HG02885 (cell line): ENCODE measurements around the gene SLC35E3.

Source experiments
- ATAC-seq: cut with Tn5 transposase; IDR thresholded peaks from one replicate; pipeline ENCODE4 v1.9.1; 2021; ENCODE audit warnings: mild to moderate bottlenecking; ENCODE audit not compliant: unreplicated experiment, poor library complexity

Gene SLC35E3

GRCh38 chr12:68768431-68768939, 22.5 kb downstream of the SLC35E3 start:
- no peak for ATAC-seq

- no peak for ATAC-seq
Measured at GRCh38 chr12:68769941-68770340, 24.0 kb downstream of the SLC35E3 start.

- ATAC-seq: no peak
Measured at GRCh38 chr12:68771223-68771925, 25.4 kb downstream of the SLC35E3 start.

- no peak for ATAC-seq
Measured at GRCh38 chr12:68772714-68773113, 26.7 kb downstream of the SLC35E3 start.

DNA sequence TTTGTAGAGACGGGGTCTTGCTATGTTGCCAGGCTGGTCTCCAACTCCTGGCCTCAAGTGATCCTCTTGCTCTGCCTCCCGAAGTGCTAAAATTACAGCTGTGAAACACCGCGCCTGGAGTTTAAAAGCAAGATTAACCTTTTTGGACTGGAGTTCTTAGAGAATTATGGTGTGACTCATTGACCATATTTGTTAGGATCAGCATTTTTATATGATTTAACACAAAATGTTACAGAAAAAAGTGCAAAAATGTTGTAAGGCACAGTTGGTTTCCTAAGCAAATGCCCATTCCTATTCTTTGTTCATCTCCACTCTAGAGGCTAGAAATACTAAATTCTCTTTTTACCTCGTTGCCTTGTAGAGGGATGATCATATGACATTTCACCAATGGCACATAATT, 27.6 kb downstream of the SLC35E3 start:
- ATAC-seq: no peak

- ATAC-seq: no peak
Measured at GRCh38 chr12:68775121-68775630, 29.2 kb downstream of the SLC35E3 start.

DNA sequence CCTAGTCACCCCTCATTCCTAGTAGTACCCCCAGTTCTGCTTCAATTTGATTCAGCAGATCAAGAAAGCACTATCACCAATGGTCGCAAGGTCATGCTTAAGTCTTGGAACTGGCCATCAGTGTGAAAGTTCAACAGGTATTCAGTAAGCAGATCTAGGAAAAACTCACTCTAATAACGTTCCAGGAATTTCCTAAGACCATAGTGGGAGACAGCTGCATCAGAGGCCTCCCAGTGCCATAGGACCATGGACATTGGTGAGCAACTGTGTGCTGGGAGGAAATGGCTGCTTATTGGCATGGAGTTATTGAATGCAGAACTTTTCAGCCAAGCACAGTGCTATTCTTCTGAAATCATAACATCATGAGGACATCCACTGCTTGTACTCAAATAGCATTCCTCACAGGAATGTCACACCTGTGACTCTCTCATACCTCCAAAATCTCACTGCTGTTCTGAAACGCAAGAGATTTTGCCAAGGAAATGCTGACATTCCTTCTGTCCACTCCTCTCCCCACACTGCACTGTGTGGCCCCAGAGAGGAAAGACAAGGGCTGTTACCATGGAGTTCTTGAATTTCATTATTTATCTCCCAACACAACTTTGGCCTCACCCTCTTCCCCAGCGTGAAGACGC, 31.1 kb downstream of the SLC35E3 start:
- ATAC-seq: no peak

DNA sequence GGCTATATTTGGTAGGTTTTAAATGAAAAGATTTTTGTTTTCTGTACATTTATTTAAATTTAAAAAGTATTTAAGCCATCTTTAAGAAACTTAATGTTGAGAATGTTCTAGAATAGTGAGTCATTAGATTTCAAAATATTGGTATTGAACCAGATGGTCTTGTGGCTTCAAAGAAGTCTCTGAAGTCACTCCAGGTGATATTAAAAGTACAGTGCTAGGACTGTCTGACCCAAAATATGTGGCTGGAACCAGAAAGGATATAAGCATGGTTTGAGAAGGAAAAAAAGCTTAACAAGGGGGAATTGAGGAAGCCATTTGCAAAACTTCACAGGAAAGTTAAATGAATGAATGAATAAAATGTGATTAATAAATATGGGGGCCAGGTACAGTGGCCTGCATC, 33.3 kb downstream of the SLC35E3 start:
- ATAC-seq: no peak

DNA sequence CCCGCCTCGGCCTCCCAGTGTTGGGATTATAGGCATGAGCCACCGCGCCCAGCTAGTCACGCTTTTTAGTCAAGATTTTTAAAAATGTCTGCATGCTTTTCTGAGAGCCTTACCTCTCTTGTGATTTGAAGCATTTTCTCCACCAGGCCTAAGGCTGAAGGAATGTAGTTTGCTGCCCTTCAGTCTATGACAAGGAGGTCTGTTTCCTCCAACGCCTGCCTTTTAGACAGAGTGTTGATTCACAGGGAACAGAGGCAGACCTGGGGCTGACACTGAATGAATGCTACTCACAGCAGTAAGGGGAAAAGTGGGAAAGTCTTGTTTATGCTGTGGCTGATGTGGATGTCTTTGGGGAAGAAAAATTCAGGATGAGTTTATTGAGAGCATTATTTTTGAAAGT, 34.8 kb downstream of the SLC35E3 start:
- no peak for ATAC-seq

DNA sequence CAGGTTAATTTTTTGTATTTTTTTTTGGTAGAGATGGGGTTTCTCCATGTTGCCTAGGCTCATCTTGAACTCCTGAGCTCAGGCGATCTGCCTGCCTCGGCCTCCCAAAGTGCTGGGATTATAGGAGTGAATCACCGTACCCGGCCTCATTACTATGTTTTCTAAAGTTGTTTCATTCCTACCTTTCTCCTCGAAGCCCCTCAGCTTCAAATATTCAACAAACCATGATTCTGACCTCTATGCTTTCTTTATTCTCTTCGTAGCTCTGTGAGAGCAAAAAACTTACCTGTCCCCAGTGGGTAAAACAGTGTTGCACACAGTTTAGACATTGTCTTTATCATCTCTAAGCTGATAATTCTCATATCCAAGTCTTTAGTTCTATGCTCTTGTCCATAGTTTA, 35.8 kb downstream of the SLC35E3 start:
- ATAC-seq: no peak

DNA sequence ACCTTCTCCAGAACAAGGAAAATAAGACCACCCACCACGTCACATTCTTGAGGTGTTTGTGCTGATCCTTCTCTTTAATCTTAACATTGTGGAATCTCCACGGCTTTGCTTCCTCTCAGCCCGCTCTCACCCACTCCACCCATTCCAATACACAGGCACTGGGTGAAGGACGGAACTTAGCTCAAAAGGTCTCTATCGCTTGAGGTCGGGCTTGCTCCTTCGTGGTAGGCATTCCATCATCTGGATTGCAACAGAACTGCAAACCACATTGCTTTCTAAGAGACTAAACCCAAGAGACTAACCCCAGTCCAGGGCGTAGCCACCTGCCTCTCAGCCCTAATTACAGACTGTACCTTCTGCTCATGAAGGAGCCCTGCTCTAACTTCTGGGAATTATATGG, 38.0 kb downstream of the SLC35E3 start:
- ATAC-seq: no peak

- ATAC-seq: no peak
Measured at GRCh38 chr12:68785358-68785757, 39.4 kb downstream of the SLC35E3 start.

DNA sequence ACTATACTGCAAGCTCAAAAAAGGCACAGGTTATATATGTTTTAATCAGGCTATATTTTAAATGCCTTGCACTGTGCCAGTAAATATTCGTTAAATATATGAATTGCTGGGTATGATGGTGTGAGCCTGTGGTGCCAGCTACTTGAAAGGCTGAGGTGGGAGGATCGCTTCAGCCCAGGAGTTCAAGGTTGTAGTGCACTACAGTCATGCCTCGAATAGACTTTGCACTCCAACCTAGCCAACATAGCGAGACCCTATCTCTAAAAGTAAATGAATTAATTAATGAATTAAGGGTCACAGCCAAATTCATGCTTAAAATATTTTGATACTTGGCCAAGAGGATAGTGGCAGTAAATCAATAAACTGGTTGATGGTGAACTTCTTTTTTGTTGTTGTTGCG, 39.8 kb downstream of the SLC35E3 start:
- no peak for ATAC-seq

- ATAC-seq: no peak
Measured at GRCh38 chr12:68786929-68787328, 41.0 kb downstream of the SLC35E3 start.

- no peak for ATAC-seq
Measured at GRCh38 chr12:68788554-68789143, 42.7 kb downstream of the SLC35E3 start.

DNA sequence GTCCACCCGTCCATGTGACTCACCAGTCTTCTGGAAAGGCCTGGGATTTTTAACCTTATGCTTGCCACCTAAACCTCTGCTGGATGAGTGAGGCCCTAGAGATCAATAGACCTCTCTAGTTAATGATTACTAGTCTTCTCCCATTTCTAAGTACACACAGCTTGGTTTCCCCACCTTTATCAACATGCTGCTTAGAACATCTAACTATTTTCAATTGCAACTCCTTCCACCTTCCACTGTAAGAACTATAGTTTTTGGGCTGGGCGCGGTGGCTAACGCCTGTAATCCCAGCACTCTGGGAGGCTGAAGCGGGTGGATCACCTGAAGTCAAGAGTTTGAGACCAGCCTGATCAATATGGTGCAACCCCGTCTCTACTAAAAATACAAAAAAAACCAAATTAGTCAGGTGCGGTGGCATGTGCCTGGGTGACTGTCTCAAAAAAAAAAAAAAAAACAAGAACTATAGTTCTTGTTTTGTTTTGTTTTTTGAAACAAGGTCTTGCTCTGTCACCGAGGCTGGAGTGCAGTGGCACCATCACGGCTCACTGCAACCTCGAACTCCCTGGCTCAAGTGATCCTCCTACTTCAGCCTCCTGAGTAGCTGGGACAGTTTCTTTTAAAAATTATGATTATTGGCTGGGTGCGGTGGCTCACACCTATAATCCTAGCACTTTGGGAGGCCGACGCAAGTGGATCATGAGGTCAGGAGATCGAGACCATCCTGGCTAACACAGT, 43.3 kb downstream of the SLC35E3 start:
- no peak for ATAC-seq

DNA sequence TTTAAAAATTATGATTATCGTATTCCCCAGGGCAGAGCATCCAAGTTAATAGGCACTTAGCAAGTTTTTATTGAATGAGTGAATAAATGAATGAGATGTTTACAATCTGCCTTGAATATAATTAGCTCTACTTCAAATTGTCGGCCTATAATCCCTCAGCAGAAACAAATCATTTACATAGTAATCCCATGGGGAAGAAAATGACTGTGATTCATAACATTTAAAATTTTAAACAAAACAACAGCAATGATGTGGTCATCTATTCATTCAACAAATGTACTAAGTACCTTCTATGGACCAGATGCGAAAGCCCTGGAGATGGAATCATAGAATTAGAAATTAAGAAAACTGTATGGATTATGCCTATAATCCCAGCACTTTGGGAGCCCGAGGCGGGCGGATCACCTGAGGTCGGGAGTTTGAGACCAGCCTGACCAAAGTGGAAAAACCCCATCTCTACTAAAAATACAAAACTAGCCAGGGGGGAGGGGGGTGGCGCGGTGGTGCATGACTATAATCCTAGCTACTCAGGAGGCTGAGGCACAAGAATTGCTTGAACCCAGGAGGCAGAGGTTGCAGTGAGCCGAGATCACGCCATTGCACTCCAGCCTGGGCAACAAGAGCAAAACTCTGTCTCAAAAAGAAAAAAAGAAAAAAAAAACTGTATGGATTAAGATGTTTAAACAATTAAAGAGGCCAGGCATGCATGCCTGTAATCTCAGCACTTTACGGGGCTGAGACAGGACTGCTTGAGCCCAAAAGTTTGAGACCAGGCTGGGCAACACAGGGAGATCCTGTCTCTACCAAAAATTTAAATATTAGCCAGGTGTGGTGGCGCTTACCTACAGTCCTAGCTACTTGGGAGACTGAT, 44.3 kb downstream of the SLC35E3 start:
- no peak for ATAC-seq

DNA sequence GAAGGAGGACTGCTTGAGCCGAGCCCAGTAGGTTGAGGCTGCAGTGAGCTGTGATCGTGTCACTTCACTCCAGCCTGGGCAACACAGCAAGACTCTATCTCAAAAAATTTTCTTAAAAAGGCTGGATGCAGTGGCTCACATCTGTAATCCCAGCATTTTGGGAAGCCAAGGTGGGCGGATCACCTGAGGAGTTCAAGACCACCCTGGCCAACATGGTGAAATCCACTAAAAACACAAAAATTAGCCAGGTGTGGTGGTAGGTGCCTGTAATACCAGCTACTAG, 44.9 kb downstream of the SLC35E3 start:
- ATAC-seq: no peak

DNA sequence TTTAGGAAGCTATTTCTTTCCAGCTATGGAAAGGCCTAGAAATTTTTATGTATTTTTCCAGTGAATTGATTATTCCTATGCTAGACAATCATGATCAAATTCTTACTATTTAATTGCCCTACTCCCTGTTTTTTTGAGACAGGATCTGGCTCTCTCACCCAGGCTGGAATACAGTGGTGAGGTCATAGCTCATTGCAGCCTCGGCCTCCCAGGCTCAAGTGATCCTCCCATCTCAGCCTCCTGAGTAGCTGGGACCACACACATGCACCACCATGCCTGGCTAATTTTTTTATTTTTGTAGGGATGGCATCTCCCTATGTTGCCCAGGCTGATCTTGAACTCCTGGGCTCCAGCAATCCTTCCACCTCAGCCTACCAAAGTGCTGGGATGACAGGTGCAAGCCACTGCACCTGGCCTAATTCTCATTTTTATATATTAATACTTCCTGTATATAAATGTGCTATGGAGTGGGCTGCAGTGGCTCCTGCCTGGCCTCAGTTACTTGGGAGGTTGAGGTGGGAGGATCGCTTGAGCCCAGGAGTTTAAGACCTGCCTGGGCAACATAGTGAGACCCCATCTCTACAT, 46.0 kb downstream of the SLC35E3 start:
- ATAC-seq: no peak

DNA sequence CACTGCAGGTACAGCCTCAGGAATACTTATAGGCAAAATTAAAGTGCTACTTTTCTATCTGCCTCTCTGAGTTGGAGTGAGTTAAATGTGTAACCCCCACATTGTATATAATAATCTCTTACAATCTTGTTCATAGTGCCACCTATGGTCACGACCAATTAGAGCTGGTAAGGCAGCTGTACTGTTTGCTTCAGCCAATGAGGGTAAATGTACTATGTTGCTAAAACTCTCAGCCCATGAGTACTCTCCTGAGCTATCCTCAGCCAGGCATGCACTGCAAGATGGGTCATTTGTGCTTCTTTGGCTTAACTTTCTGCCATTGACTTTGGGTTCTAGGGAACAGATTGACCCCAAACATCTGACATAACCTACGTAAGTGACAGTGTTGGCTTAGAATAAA, 47.0 kb downstream of the SLC35E3 start:
- ATAC-seq: peak; percentile 94
